NCI-H146 treated with DMSO at 0.1 percent for 48 hours (cell line): ENCODE measurements around the gene ADAM10.

Source experiments
- DNase-seq: peaks from one replicate; lab custom pipeline; 2025; ENCODE audit not compliant: unreplicated experiment; lab: John Stamatoyannopoulos, UW

The ADAM10 gene

GRCh38 chr15:58587486-58587885, 162.0 kb downstream of the ADAM10 start:
- DNase-seq, result no peak

GRCh38 chr15:58585693-58586443, 163.6 kb downstream of the ADAM10 start:
- DNase-seq, result no peak

- no peak for DNase-seq
These were observed 164.6 kb downstream of the ADAM10 start for GRCh38 chr15:58584789-58585461.

- DNase-seq, result no peak
These were observed 166.2 kb downstream of the ADAM10 start for GRCh38 chr15:58583171-58583908.

- DNase-seq, result no peak
These were observed 167.3 kb downstream of the ADAM10 start for GRCh38 chr15:58582160-58582559.

GRCh38 chr15:58576657-58577056, 172.8 kb downstream of the ADAM10 start:
- no peak for DNase-seq

- DNase-seq, result no peak
These were observed 174.3 kb downstream of the ADAM10 start for GRCh38 chr15:58575045-58575786.

GRCh38 chr15:58574631-58575030, 174.9 kb downstream of the ADAM10 start:
- peak; percentile 19 for DNase-seq

- no peak for DNase-seq
These were observed 176.2 kb downstream of the ADAM10 start for GRCh38 chr15:58573270-58573669.

GRCh38 chr15:58572521-58572920, 177.0 kb downstream of the ADAM10 start:
- DNase-seq, result no peak

- DNase-seq, result no peak
These were observed 178.0 kb downstream of the ADAM10 start for GRCh38 chr15:58571491-58571890.

GRCh38 chr15:58569455-58569854, 180.1 kb downstream of the ADAM10 start:
- no peak for DNase-seq

GRCh38 chr15:58568157-58568571, 181.3 kb downstream of the ADAM10 start:
- no peak for DNase-seq

GRCh38 chr15:58566029-58566428, 183.5 kb downstream of the ADAM10 start:
- DNase-seq, result no peak

- DNase-seq, result no peak
These were observed 183.9 kb downstream of the ADAM10 start for GRCh38 chr15:58565619-58566018.

- DNase-seq, result peak; percentile 2
These were observed 184.5 kb downstream of the ADAM10 start for GRCh38 chr15:58564981-58565380.

GRCh38 chr15:58562135-58562534, 187.4 kb downstream of the ADAM10 start:
- DNase-seq, result no peak

GRCh38 chr15:58561321-58561720, 188.2 kb downstream of the ADAM10 start:
- no peak for DNase-seq

- DNase-seq, result no peak
These were observed 189.5 kb downstream of the ADAM10 start for GRCh38 chr15:58559904-58560588.

- no peak for DNase-seq
These were observed 190.7 kb downstream of the ADAM10 start for GRCh38 chr15:58558777-58559176.

GRCh38 chr15:58556541-58556940, 193.0 kb downstream of the ADAM10 start:
- DNase-seq, result no peak
